T47D (cell line): Measurements from ENCODE around the gene PCNT.

Source experiments
- DNase-seq, 2 experiments: peaks; one replicate each; pipeline versions ENCODE4 v3.0.0 to v3.0.0-alpha.2; 2011 to 2012; ENCODE audit warnings: low read depth in 1 of 2, low spot score in 1 of 2
- JUND ChIP-seq: IDR thresholded peaks from 2 replicates; pipeline ENCODE4 v1.6.1; 2012; ENCODE audit warnings: low read depth
- in situ Hi-C: cut with HindIII; loops from 2 replicates; pipeline ENCODE4 v1.10.0; 2016; ENCODE audit warnings: low sequenced_read_pairs, low pct_unique_long_range_greater_than_20kb

The PCNT gene

GRCh38 chr21:46376231-46376628, 52.3 kb downstream of the PCNT start:
- in situ Hi-C loops: no loop called here
- TF ChIP-seq JUND: no peak
- DNase-seq: no peak

- TF ChIP-seq JUND: no peak
- DNase-seq: no peak
Observed at GRCh38 chr21:46376856-46377453, 53.0 kb downstream of the PCNT start.

GRCh38 chr21:46377789-46378188, 53.8 kb downstream of the PCNT start:
- no peak for DNase-seq
- in situ Hi-C loops: no loop called here
- TF ChIP-seq JUND: no peak

More at GRCh38 chr21:46376856-46377453, 53.0 kb downstream of the PCNT start:
- in situ Hi-C loops: no loop called here

DNA sequence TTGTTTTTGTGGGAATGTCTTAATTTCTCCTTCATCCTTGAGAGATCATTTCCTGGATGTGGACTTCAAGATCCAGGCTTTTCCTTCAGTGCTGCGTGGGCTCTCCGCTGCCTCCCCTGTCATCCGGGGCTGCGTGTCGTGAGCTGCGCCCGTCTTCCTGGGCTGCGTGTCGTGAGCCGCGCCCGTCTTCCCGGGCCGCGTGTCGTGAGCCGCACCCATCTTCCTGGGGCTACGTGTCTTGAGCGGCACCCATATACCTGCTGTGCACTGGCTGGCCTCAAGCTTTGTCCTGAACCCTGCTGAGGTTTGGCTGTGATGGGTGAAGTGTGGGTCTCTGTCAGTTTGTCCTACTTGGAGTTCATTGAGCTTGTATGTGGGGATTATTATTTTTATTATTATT, 55.1 kb downstream of the PCNT start:
- no peak for TF ChIP-seq JUND
- no peak for DNase-seq
- in situ Hi-C loops: no loop called here

DNA sequence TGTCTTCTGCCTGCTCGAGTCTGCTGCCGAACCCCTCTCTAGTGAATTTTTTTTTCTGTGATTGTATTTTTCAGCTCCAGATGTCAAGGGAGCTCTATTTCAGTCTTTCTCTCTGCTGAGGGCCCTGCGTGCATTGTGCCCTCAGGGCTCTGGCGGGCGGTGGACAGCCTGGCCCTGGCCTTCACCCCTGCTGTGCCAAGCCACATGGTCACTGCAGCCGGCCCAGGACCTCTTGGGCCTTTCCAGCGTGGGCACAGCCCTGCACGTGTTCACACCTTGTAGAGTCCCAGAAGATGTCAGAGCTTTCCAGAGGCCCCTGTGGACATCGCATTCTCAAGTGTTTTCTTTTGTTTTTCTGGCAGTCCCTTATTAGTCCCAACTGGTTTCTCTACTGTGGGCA, 55.7 kb downstream of the PCNT start:
- in situ Hi-C loops: no loop called here
- no peak for DNase-seq
- no peak for TF ChIP-seq JUND

DNA sequence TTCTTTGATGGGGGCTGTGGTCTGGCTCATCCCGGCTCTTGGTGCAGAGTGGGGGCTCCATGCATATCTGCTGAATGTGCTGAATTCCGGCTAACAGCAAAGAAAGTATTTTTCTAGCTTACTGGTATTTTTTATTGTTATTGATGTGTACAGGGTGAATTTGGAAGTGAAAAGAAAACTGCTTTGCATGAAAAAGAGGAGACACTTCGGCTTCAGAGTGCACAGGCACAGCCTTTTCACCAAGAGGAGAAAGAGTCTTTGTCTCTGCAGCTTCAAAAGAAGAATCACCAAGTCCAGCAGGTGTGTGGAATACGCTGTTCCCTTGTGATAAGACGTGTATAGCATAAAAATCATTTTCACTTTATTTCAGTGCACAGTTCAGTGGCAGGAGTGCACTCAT, 57.6 kb downstream of the PCNT start:
- DNase-seq: no peak
- in situ Hi-C loops: no loop called here
- TF ChIP-seq JUND: no peak

DNA sequence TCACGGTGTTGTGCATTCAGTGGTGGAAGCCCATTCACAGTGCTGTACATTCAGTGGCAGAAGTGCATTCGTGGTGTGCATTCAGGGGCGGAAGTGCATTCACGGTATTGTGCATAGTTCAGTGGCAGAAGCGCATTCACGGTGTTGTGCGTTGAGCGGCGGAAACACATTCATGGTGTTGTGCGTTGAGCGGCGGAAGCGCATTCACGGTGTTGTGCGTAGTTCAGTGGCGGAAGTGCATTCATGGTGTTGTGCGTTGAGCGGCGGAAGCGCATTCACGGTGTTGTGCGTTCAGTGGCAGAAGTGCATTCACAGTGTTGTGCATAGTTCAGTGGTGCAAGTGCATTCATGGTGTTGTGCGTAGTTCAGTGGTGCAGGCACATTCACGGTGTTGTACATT, 60.6 kb downstream of the PCNT start:
- DNase-seq: no peak
- no peak for TF ChIP-seq JUND
- in situ Hi-C loops: no loop called here

DNA sequence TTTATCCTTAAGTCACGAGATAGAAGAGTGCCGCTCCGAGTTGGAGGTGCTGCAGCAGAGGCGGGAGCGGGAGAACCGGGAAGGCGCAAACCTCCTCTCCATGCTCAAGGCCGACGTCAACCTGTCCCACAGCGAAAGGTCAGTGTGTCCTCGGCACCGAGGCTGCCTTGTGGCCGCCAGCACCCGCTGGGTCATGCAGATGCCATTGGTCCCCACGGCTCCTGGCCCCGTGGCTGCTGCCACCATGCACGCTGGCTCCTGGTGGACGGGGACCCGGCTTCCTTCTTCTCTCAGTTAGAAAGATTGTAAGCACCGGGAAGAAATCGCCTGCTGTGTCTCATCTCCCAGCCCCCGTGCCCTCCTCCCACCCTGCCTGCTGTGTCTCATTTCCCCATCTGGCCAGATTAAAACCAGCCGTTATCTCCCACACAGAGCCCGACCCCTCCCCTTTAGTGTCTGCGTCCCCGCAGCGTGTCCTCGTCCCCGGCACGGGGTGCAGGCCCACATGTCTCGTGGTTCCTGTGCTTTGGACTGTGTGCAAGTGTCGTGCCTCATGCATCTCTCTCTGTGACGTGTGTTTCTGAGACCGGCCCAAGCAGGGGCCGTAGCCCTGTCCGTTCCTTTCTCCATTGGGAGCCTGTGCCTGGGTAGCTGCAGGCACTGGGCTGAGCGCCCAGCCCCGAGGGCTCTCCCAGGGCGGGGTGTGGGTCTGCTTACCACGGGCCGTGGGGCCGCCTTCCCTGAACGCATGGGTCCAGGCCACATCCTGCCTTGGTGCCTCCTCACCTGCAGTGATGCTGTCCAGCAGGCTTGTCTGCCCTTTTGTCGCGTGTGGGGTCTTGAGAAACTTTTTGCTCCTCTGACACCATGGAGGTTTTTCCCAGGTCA, 62.1 kb downstream of the PCNT start:
- no peak for TF ChIP-seq JUND
- DNase-seq: no peak
- in situ Hi-C loops: no loop called here

DNA sequence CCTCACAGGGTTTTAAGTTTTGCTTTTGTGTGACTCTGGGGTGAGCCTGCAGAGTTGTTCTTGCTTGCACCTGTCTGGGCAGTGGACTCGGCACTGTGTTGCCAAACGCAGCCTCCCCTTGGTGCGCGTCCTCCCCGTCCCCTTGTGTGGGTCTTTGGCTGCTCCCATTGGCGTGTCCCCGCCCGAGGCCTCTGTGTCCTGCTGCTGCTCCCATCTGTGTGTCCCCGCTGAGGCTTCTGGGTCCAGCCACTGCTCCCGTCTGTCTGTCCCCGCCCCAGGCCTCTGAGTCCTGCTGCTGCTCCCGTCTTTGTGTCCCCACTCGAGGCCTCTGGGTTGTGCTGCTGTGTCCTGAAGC, 62.8 kb downstream of the PCNT start:
- in situ Hi-C loops: no loop called here
- TF ChIP-seq JUND: no peak
- DNase-seq: no peak

DNA sequence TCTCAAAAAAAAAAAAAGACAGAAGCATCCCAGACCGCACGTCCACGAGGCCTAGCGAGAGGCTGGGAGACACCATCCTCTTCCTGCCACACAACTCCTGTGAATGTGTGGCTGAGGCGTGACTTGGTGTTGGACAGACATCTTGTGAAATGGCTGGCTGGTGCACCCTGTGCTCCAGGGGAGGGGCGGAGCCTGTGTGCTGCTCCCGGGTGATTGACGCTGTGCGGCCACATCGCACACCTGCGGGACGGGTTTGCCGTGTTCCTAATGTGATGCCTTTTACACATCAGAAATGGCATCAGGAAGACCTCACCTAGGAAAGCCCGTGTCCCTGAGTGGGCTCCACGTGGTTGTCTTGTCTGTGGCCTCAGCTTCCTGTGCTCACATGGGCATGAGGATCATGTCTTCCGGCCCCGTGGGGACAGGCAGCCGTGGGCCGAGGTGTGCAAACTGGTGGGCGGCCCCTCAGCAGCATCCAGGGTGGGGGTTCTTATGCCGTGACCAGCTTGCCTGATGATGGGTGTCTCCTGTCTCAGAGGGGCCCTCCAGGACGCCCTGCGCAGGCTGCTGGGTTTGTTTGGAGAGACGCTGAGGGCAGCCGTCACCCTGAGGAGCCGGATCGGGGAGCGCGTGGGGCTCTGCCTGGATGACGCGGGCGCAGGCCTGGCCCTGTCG, 64.4 kb downstream of the PCNT start:
- no peak for TF ChIP-seq JUND
- in situ Hi-C loops: no loop called here
- DNase-seq: no peak

DNA sequence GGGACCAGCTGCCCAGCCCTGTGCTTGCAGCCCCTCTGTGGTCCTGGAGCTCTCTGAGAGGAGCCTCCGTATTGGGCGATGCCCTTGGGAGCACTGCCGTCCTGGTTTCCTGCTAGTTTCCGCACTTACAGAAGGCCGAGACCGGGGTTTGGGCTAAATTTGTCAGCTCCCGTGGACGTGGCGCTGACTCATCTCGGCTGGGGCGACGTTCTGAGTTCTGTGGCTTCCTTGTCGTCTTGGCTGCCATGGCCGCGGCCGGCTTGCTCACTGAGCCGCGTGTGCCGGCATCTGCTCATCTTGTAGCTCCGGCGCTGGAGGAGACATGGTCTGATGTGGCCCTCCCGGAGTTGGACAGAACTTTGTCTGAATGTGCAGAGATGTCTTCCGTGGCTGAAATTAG, 64.9 kb downstream of the PCNT start:
- no peak for DNase-seq
- in situ Hi-C loops: no loop called here
- no peak for TF ChIP-seq JUND

DNA sequence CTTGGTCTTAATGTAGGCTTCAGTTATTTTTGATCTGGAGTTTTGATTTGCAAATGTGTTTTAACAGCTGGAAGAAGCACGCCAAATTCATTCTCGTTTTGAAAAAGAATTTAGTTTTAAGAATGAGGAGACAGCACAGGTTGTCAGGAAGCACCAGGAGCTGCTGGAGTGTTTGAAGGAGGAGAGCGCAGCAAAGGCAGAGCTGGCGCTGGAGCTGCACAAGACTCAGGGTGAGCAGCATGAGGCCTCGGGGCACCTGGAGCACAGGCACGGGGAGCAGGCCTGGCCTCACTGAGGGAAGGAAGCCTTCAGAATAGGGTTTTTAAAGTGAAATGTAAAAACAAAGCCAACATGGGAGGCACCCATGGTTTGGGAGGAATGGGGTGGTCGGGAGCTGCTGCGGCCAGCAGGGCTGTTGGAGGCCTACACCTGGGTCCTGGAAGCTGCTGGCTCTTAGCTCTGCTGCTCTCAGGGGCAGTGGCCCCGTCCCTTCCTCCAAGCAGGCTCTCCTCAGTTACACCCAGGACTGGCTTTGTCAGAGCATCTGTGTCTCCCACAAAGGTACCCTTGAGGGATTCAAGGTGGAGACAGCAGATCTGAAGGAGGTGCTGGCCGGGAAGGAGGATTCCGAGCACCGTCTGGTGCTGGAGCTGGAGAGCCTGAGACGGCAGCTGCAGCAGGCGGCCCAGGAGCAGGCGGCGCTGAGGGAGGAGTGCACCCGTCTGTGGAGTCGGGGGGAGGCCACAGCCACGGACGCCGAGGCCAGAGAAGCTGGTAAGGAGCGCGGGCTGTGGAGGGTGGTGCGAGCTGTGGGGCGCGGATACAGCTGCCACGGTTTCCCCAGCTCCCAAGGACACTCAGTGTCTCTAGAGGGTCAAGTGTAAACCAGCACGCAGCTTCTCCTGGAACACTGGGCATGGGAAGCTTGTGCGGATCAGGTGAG, 66.9 kb downstream of the PCNT start:
- TF ChIP-seq JUND: no peak
- no peak for DNase-seq
- in situ Hi-C loops: no loop called here
